ENCODE data around the gene JOSD1.

- TF ChIP-seq, protein P1, sequence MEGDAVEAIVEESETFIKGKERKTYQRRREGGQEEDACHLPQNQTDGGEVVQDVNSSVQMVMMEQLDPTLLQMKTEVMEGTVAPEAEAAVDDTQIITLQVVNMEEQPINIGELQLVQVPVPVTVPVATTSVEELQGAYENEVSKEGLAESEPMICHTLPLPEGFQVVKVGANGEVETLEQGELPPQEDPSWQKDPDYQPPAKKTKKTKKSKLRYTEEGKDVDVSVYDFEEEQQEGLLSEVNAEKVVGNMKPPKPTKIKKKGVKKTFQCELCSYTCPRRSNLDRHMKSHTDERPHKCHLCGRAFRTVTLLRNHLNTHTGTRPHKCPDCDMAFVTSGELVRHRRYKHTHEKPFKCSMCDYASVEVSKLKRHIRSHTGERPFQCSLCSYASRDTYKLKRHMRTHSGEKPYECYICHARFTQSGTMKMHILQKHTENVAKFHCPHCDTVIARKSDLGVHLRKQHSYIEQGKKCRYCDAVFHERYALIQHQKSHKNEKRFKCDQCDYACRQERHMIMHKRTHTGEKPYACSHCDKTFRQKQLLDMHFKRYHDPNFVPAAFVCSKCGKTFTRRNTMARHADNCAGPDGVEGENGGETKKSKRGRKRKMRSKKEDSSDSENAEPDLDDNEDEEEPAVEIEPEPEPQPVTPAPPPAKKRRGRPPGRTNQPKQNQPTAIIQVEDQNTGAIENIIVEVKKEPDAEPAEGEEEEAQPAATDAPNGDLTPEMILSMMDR (IDR thresholded peaks at IDR 0.05; ENCODE audit: extremely low read depth in 1 of 2, insufficient read depth in 1 of 2, low read depth in 1 of 2, low read length in 2 of 2) = no peak
- TF ChIP-seq POLR2A (IDR thresholded peaks at IDR 0.05; ENCODE audit: low read depth, low read length) (no peak), EZH2 (IDR thresholded peaks at IDR 0.05; ENCODE audit: borderline replicate concordance, low read depth, low read length, severe bottlenecking) (no peak)
These were observed 8.6 kb upstream of the JOSD1 start for GRCh38 chr22:38709306-38709705.
